MM.1S (cell line): ENCODE data around the gene MISP3.

Experiments used
- EZH2 ChIP-seq: fragments of 300-600 bp; sonication (generic); optimal IDR thresholded peaks from 2 replicates; pipeline ENCODE3; 2017; ENCODE audit warnings: low read depth, mild to moderate bottlenecking, antibody characterized with exemption, low read length, mixed read lengths
- TF ChIP-seq, protein P1 (sequence below): fragments of 300-600 bp; sonication (generic); IDR thresholded peaks from 2 replicates; pipeline ENCODE4 v1.5.1; 2016; ENCODE audit warnings: antibody characterized with exemption, low read length, mixed read lengths

DNA sequence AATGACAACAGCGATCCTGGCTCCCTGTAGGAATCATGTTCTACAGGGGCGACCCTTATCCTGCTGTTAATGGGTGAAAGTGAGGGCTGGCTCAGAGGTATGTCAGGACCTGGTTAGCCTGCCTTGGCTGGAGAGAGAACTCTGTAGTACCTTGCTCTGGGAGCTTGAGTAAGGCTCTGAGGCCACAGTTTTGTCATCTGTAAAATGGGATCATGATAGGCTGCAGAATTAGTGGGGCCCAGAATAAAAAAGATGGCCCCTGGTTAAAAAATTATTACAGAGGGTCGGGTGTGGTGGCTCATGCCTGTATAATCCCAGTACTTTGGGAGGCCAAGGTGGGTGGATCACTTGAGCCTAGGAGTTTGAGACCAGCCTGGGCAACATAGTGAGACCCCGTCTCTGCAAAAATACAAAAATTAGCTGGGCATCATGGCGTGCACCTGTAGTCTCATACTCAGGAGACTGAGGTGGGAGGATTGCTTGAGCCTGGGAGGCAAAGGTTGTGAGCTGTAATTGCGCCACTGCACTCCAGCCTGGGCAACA, 28.5 kb downstream of the MISP3 start:
- TF ChIP-seq, protein P1, sequence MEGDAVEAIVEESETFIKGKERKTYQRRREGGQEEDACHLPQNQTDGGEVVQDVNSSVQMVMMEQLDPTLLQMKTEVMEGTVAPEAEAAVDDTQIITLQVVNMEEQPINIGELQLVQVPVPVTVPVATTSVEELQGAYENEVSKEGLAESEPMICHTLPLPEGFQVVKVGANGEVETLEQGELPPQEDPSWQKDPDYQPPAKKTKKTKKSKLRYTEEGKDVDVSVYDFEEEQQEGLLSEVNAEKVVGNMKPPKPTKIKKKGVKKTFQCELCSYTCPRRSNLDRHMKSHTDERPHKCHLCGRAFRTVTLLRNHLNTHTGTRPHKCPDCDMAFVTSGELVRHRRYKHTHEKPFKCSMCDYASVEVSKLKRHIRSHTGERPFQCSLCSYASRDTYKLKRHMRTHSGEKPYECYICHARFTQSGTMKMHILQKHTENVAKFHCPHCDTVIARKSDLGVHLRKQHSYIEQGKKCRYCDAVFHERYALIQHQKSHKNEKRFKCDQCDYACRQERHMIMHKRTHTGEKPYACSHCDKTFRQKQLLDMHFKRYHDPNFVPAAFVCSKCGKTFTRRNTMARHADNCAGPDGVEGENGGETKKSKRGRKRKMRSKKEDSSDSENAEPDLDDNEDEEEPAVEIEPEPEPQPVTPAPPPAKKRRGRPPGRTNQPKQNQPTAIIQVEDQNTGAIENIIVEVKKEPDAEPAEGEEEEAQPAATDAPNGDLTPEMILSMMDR: no peak
- no peak for TF ChIP-seq EZH2
